Measurements from ENCODE around the gene SPOPL.

GRCh38 chr2:138502255-138503086, 901 bp downstream of the SPOPL start:
- TF ChIP-seq, protein P1, sequence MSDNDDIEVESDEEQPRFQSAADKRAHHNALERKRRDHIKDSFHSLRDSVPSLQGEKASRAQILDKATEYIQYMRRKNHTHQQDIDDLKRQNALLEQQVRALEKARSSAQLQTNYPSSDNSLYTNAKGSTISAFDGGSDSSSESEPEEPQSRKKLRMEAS (IDR thresholded peaks at IDR 0.05; ENCODE audit: low read depth, low read length): no peak
- TF ChIP-seq CTCF (IDR thresholded peaks at IDR 0.05; ENCODE audit: low read depth, low read length): no peak
- TF ChIP-seq POLR2A (IDR thresholded peaks at IDR 0.05; ENCODE audit: extremely low read depth, insufficient read length): no peak
